Tibial nerve (tissue), 4 donors: ENCODE results near the gene CBARP. TPM values are rescaled to one million over a fixed set of nuclear protein-coding genes. Genes with fewer than 3 reads are reported as not detected.
"Not testable (repeated sequence)": the region's sequence is repeated elsewhere in the genome, so short reads cannot be mapped to it uniquely, and the experiment has no call there.

Experiments
- DNase-seq, 2 donors: peaks; one replicate each; pipeline ENCODE4 v3.0.0-alpha.2; 2019; ENCODE audit warnings: low spot score in 2 of 2
- H3K27ac ChIP-seq, 4 donors: fragments of 200-600 bp; sonication (generic) in 3 of 4; one replicate each; pipeline ENCODE4 v1.5.1; 2017 to 2019; ENCODE audit warnings: mild to moderate bottlenecking in 1 of 4
- H3K27me3 ChIP-seq, 2 donors: fragments of 200-600 bp; sonication (generic) in 1 of 2; one replicate each; pipeline versions ENCODE4 v1.5.1 to v1.6.0; 2017 to 2019
- H3K36me3 ChIP-seq, 3 donors: fragments of 200-600 bp; sonication (generic); one replicate each; pipeline ENCODE4 v1.5.1; 2018 to 2019
- H3K4me1 ChIP-seq, 4 donors: fragments of 200-600 bp; sonication (generic) in 3 of 4; one replicate each; pipeline ENCODE4 v1.5.1; 2017 to 2019
- H3K4me3 ChIP-seq, 4 donors: fragments of 200-600 bp; sonication (generic) in 3 of 4; one replicate each; pipeline ENCODE4 v1.5.1; 2017 to 2019; ENCODE audit warnings: mild to moderate bottlenecking in 1 of 4, moderate library complexity in 1 of 4
- H3K9me3 ChIP-seq, 4 donors: fragments of 200-600 bp; sonication (generic) in 3 of 4; one replicate each; pipeline ENCODE4 v1.5.1; 2017 to 2019
- CTCF ChIP-seq, 5 experiments: fragments of 200-600 bp in 3 of 5; fragments of 450-650 bp in 2 of 5; sonication (generic) in 3 of 5; IDR thresholded peaks; one replicate each; pipeline ENCODE4 v1.5.1; 2016 to 2019; ENCODE audit warnings: antibody characterized with exemption in 5 of 5, mild to moderate bottlenecking in 3 of 5, moderate library complexity in 2 of 5
- EP300 ChIP-seq, 2 donors: sonication (generic); formaldehyde crosslinking; IDR thresholded peaks; one replicate each; pipeline ENCODE4 v1.6.1; 2017; ENCODE audit warnings: antibody characterized with exemption in 2 of 2, mild to moderate bottlenecking in 1 of 2
- POLR2A ChIP-seq, 2 donors: fragments of 450-650 bp; IDR thresholded peaks; one replicate each; pipeline ENCODE4 v1.6.1; 2017; ENCODE audit warnings: antibody characterized with exemption in 2 of 2, mild to moderate bottlenecking in 2 of 2, moderate library complexity in 2 of 2
- WGBS, 2 donors: methylation state at CpG; one replicate each; pipeline ENCODE4 v1.1.5; 2018; 5-methylcytosine and 5-hydroxymethylcytosine counted together
- total RNA-seq, 4 donors: library from RNA; depleted of rRNA; stranded (reverse); fragments of >200 nt; gene quantifications; one replicate each; pipeline ENCODE4 v1.1.0, GENCODE V29; 2016

CBARP gene
- total RNA-seq, 4 donors from 2014 or later, result 0.22 to 3.9 (median 1.4) TPM

- Histone ChIP-seq H3K4me1 (peaks cover 3 to 99% (median 75%) of the 10 kb centered on the region in 4 donors), H3K4me3 (no peak overlapping the region), H3K9me3 (no peaks in the 10 kb centered on the region), H3K36me3 (peaks cover 0 to 8% (median 0%) of the 10 kb centered on the region in 3 donors), H3K27me3 (no peaks in the 10 kb centered on the region), H3K27ac (peak overlapping the region in 2 of 4 donors; percentile 68 to 93)
- WGBS, 2 donors, result 72 to 75% methylated on average over 29 of the region's 33 CpGs
- TF ChIP-seq EP300 (IDR thresholded peaks at IDR 0.05), result peak in 1 of 2 donors; percentile 23
- no peak for TF ChIP-seq CTCF (IDR thresholded peaks at IDR 0.05)
- no peak for TF ChIP-seq POLR2A (IDR thresholded peaks at IDR 0.05)
- no peak for DNase-seq
These were observed 26.1 kb downstream of the CBARP start for GRCh38 chr19:1211494-1212234.

- H3K9me3 ChIP-seq, result no peaks in the 10 kb centered on the region
- TF ChIP-seq POLR2A (IDR thresholded peaks at IDR 0.05) (no peak), EP300 (IDR thresholded peaks at IDR 0.05) (peak; percentile 64 to 83)
- H3K36me3 ChIP-seq, result peaks cover 0 to 8% (median 0%) of the 10 kb centered on the region in 3 donors
- 68 to 75% methylated on average over 13 of the region's 13 CpGs for WGBS, 2 donors
- peak overlapping the region; percentile 83 to 93 (median 88) for H3K27ac ChIP-seq
- no peaks in the 10 kb centered on the region for H3K27me3 ChIP-seq
- peaks cover 1 to 88% (median 64%) of the 10 kb centered on the region in 4 donors for H3K4me1 ChIP-seq
- no peak for DNase-seq
- H3K4me3 ChIP-seq, result no peak overlapping the region
These were observed 27.6 kb downstream of the CBARP start for GRCh38 chr19:1210227-1210538.

- H3K4me3 ChIP-seq, DNase-seq, H3K27me3 ChIP-seq, H3K36me3 ChIP-seq, H3K9me3 ChIP-seq: not testable (repeated sequence)
- peaks cover 0 to 83% (median 56%) of the 10 kb centered on the region in 4 donors for H3K4me1 ChIP-seq
- peak overlapping the region in 3 of 4 donors; percentile 83 to 93 (median 89) for H3K27ac ChIP-seq
- 69 to 71% methylated on average over 7 to 10 of the region's 10 CpGs for WGBS, 2 donors
These were observed 29.0 kb downstream of the CBARP start for GRCh38 chr19:1208830-1209229.

GRCh38 chr19:1206864-1207450 lies 30.8 kb downstream of the CBARP start:
- Histone ChIP-seq H3K4me3 (peak overlapping the region; percentile 44 to 80 (median 76)), H3K27me3 (no peaks in the 10 kb centered on the region), H3K36me3 (peaks cover 0 to 4% (median 0%) of the 10 kb centered on the region in 3 donors), H3K4me1 (peaks cover 0 to 72% (median 49%) of the 10 kb centered on the region in 4 donors), H3K27ac (peak overlapping the region; percentile 81 to 93 (median 86)), H3K9me3 (no peaks in the 10 kb centered on the region)
- TF ChIP-seq EP300 (IDR thresholded peaks at IDR 0.05) (no peak), POLR2A (IDR thresholded peaks at IDR 0.05) (no peak), CTCF (IDR thresholded peaks at IDR 0.05) (no peak)
- WGBS, 2 donors, result 0 to 2% methylated on average over 30 to 38 of the region's 38 CpGs
- DNase-seq, result peak in 1 of 2 donors; percentile 47

- TF ChIP-seq POLR2A (IDR thresholded peaks at IDR 0.05) (no peak), EP300 (IDR thresholded peaks at IDR 0.05) (peak in 1 of 2 donors; percentile 16)
- H3K9me3 ChIP-seq, result no peaks in the 10 kb centered on the region
- H3K36me3 ChIP-seq, result peaks cover 0 to 4% (median 0%) of the 10 kb centered on the region in 3 donors
- H3K27ac ChIP-seq, result peak overlapping the region; percentile 81 to 93 (median 86)
- DNase-seq, result no peak
- peaks cover 0 to 66% (median 46%) of the 10 kb centered on the region in 4 donors for H3K4me1 ChIP-seq
- H3K27me3 ChIP-seq, result no peaks in the 10 kb centered on the region
- WGBS, 2 donors, result 0 to 1% methylated on average over 41 to 53 of the region's 78 CpGs
- peak overlapping the region; percentile 44 to 80 (median 76) for H3K4me3 ChIP-seq
These were observed 31.5 kb downstream of the CBARP start for GRCh38 chr19:1206150-1206863.

- Histone ChIP-seq H3K27me3 (no peaks in the 10 kb centered on the region), H3K4me3 (peak within 1 kb of the TSS; percentile 44 to 80 (median 78)), H3K9me3 (no peaks in the 10 kb centered on the region), H3K36me3 (peaks cover 0 to 4% (median 0%) of the 10 kb centered on the region in 3 donors), H3K4me1 (peaks cover 0 to 57% (median 43%) of the 10 kb centered on the region in 4 donors), H3K27ac (peak within 1 kb of the TSS; percentile 81 to 98 (median 90))
- TF ChIP-seq CTCF (IDR thresholded peaks at IDR 0.05), result no peak
- peak; percentile 35 to 87 for TF ChIP-seq EP300 (IDR thresholded peaks at IDR 0.05)
- TF ChIP-seq POLR2A (IDR thresholded peaks at IDR 0.05), result peak; percentile 59 to 89
- peak; percentile 98 for DNase-seq
- WGBS, 2 donors, result 5 to 8% methylated on average over 48 to 80 of the region's 114 CpGs
These were observed 32.4 kb downstream of the CBARP start, which contains the start of gene STK11 for GRCh38 chr19:1205114-1206099. TSS of gene STK11 (plus strand) at chr19:1205778. CDS start at chr19:1206914, 1,136 bp downstream.

- H3K4me3 ChIP-seq, H3K36me3 ChIP-seq, H3K9me3 ChIP-seq, H3K27me3 ChIP-seq, H3K27ac ChIP-seq, DNase-seq: not testable (repeated sequence)
- 84 to 87% methylated on average over 4 of the region's 4 CpGs for WGBS, 2 donors
- peaks cover 0 to 17% (median 10%) of the 10 kb centered on the region in 4 donors for H3K4me1 ChIP-seq
These were observed 37.2 kb downstream of the CBARP start for GRCh38 chr19:1200614-1201013.
